GM21367 (cell line): ENCODE results near the gene CTBP2.
A peak's percentile ranks its signal among the peaks of the same experiment; 100 is the strongest.
"Not testable (repeated sequence)": the region's sequence is repeated elsewhere in the genome, so short reads cannot be mapped to it uniquely, and the experiment has no call there.

Source experiments
- ATAC-seq: cut with Tn5 transposase; IDR thresholded peaks from one replicate; pipeline ENCODE4 v1.9.1; 2021; ENCODE audit not compliant: unreplicated experiment

Gene CTBP2

DNA sequence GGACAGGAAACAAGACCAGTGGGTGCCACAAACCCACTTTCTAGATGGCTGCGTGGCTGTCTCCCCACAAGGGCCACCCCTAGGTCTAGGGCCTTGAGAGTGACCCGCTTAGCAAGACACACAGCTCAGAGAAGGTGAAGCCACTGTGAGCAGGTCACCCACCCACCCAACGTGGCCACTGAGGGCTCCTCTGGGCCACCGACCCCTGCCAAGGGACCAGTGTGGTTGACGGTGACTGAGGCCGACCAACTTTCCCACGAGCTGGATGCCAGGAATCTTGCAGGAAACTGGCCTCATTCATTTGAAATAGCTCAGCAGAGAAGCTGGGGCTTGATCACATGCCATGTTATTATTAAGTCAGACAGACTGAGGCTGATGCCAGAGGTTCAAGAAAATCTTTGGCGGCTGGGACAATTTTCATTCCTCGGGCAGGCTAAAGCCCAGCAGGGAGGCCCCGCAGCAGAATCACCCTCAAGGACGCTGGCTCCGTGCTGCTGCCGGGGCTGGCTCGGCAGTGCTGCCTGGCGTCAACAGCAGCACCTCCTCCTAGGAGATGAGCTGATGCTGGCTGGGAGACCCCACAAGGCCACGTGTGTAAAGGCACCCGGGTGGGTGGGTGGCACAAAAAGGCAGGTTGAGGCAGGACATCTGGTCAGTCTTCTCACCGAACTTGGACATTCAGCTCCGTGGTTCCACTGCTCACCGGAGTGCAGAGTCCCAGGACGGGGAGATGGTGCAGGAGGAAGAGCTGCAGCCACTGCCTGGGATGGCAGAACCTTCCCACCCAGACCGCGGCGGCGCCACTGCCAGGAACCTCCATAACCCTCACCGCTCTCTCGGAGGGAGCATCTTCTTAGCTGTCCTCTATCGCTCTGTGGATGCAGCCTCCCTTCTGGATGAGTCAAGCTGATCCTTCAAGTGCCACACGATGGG is 160.7 kb downstream of the CTBP2 start:
- ATAC-seq: no peak

DNA sequence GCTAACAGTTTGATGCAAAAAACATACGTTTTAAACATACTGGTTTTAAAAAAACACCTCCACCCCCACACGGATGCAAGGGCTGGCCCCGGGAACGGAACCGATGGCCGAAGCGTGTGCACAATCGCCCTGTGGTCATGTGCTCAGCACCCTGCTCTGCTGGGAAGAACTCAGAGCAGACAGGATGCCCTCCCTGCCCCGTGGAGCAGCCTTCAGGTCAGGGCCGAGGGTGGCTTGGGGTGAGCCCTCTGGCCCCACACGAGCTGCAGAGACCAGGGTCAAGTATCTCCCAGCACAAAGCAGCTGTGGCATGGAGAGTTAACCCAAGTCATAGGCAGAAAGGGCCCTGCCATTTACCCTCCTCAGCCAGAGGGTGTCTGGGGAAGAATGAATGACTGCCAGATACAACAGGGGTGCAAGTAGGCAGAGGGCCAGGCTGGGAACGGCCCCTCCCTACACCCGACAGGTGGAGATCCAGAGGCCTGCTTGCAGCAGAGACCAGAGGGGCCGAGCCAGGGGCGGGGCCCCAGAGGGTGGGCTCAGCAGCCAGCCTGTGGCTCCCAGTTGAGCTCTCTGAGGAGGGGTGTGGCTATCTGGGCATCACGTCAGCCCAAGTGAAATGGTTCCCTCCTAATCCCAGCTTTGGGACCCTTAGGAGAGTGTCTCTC is 161.6 kb downstream of the CTBP2 start:
- ATAC-seq: no peak

DNA sequence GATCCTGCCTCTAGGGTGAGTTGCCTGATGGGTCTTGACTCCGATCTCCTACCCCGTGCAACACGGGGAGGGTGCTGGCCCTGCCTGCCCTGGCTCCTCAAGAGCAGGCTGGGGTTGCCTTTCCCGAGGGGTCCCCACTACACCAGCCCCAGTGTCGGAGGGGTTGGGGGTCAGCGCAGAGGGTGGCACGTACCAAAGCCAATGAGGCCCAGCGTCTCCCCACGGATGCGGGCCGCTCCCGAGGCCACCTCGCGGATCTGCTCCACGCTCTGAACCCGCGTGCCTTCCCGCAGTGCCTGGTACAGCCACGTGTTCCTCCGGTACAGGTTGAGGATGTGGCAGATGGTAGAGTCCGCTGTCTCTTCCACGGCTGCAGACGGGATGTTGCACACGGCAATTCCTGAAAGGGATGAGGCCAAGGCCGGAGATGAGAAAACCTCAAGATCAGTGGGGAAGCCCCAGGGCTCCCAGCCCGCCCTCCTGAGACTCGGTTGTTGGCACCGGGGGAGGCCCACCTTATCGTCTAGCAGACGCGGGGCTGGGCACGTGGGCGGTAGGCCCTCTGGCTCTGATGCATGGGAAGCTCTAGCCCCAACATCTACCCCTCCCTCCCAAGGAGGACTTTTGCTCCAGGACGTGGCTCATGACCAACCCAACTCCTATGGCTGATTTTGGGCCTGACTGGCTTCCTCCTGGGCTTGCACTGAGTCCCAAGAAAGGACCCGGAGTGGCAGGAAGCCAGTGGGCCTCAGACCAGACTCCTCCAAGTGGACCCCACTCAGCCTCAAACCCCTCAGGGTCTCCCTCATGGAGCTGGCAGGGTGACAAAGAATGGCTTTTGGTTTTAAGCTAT is 162.4 kb downstream of the CTBP2 start:
- ATAC-seq: no peak

DNA sequence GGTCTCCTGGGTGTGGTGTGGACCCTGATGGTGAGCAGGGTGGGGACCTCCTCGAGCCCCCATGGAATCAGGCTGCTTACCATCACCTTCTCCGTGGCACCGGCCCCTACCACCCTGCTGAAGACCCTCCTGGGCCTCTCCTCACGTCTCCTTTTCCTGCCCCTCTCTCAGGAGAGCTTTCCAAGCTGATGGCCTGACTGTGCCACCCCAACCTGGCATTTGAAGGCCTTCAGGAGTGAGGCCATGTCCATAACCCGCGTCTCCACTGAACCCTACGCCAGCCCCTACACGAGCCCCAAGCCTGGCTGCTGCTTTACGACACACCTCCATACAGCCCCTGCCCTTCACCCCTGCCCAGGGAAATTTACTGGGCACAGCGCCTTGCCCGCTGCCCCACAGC is 163.1 kb downstream of the CTBP2 start:
- no peak for ATAC-seq

DNA sequence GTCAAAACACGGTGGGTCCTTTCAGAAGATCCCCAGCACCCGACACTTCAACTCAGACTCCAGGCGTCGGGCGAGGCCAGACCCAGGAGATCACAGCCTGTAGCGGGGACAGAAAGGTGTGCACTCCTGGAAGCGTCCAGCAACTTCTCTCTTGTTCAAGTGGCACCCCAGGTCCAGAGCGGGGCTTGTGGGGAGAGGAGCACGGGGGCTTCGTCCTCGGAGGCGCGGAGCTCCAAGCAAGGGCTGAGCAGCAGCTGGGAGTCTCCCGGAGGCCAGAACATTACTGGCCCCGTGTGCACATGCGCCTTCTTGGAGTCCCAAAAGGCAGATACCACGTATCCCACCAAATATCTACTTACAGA is 163.5 kb downstream of the CTBP2 start:
- no peak for ATAC-seq

DNA sequence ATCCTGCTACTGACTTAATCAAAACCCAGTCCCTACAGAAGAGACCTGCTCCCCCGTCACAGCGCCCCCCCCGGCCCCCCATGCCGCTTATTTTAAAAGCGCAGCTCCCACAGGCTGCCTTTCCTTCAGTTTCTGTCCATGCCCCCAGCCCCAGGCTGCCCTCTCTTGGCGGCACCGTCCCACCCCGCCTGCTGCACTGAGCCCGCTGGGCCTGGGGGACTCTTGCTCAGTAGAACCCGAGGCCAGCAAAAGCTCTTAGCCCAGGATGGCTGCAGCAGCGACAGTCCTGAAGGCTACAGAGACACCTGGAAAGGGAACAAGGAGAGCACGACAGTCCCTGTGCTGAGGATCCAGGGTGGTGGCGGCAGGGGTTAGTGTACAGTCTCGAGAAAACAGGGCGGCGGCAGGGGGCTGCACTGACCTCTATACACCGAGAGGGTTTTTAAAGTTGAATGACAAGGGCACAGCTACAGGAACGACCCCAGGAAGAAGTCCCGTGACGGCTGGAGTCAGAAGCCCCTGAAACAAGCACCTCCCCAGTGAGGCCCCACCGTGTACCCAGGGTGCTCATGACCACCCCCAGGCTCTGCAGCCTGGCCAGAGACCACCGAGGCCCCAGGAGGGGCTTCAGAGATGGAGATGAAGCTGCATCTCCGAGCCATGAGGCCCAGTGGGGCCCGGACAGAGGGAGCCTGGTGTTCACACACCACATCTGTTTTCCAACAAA is 164.1 kb downstream of the CTBP2 start:
- no peak for ATAC-seq

DNA sequence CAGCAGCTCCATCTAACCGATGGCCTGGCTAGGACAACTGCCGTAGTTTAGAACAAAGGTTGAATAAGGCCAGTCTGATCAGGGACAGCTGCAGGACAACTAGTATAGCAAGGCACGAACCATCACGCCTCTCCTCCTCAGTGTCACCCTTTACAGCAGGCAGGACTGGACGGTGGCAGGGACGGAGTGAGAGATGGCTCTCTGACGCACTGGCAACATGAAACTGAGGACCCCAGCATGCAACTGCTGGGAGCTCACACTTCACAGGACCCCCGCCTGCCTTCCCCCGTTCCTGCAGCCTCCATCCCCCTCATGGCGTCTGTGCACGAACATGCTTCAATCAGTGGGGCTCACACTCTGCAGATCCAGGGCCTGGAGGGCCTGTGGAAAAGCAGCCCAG is 164.8 kb downstream of the CTBP2 start:
- ATAC-seq: no peak

DNA sequence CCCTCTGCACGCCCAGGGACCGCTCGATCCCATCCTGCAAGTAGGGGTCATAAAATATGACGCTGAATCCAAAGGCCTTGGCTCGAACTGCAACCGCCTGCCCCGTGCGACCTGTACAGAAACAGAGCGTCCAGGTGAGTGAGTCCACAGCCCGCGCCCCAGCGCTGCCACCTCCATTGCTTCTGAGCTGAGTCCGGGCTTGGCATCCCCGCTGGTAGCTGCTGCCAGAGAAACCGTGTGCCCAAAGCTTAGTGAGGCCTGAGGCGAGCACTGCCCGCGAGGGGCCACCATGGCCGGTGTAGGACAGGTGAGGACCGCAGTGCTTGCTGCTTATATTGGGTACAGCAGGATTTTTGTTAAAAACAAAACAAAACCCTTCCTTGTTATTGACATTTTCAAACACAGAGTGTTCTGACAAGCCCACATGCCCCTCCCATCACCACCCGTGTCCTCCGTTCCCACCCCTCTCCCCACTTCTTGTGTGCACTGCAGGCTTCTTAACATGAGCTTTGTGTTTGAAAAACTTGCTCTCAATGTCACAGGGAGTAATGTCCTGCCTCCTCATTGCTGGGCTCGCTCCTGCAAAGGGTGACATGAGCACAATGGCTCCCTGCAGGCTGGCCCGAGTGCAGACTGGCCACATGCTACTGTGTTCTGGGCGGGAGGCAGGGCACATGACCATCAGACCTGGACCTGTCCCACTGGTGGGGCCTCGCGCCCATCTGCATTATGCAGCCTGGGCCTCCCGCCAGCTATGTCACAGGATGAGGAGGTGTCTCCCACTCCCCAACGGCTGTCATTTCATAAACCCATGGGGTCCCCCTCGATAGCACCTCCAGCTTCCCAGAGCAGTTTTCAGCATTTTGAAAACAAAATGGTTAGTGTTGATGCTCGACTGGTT is 165.5 kb downstream of the CTBP2 start:
- no peak for ATAC-seq

DNA sequence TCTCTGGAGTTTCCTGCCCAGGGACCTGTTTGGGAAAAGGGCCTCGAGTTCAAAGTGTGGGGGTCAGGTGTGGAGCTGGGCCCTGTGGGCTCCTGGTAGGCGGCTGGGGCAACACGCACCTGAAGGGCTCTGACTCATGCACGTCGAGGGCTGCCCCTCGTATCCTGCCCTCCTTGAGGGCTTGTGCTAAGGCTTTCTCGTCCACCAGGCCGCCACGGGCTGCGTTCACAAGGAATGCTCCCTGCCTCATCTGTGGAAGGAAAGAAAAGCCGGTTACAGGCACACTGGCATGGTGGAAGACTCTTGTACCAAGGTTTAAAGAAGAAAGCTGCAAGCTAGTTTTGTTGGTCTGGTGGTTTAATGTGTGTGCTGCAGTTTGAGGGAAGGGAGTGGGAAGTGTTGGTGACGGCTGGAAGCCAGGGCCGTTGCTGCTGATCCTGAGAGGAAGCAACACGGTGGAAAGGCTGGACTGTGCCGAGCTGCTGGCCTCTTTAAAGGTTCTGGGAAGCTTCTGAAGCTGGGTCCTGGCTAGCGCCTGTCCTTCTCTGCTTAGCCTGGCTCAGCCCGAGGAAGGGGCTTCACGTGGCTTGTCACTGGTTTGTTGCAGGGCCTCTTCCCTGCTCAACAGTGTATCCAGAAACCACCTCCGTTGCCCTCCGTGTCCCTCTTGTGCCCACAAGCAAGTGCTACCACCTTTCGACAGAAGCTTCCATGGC is 166.5 kb downstream of the CTBP2 start:
- ATAC-seq: no peak

DNA sequence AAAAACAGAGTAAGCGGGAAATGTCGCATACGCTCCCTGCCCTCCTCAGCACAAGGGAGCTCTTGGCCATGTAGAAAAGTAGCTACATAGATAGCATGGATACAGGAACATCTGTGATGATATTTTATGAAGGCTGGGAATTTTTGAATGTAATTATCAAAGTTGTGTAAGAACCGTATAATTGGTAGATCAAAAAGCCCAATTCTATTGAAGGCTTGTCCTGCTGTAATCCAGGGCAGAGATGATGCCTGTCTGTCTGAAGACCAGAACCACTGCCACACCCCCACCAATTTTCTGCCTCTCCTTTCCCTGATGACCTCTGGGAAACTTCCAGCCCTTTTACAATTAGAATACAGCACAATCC is 167.0 kb downstream of the CTBP2 start:
- no peak for ATAC-seq

DNA sequence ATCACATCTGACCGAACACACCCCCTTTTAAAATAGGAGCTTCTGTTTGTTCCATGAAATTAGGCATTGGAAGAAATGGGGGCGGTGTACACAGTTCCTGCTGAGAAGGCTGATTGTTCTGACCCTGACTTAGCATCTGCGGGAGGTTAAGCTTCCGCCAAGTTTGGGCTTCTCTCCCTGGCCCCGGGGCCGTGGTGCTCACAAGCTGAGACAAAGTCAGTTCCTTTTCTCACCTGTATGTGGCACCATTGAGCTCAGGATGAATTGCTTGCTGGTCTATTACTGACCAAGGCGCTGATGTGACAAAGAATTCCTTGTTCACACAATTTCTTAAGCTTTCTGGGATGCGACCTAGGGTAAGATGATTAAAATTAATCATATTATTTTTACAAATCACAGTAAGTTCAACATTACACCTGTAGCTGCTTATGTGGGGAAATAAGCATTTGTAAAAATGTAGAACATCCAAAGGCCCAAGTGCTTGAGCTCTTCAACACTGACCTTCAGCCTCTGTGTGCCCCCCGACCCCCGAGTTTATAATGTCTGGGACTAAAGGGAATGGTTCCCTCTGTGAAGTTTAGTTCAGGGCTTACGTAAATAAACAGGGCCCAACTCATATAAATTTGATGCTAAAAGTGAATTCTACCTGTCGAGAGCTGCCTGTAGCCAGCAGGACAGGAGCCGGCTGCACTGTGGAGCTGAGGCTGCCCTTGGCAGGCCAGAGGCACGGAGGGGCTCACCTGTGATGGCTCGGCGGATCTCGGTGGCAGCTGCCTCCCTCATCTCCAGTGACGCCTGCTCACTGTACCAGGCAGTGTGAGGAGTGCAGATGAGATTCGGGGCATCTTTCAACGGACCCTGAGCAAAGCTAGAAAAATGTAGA is 167.7 kb downstream of the CTBP2 start:
- peak; percentile 73 for ATAC-seq

DNA sequence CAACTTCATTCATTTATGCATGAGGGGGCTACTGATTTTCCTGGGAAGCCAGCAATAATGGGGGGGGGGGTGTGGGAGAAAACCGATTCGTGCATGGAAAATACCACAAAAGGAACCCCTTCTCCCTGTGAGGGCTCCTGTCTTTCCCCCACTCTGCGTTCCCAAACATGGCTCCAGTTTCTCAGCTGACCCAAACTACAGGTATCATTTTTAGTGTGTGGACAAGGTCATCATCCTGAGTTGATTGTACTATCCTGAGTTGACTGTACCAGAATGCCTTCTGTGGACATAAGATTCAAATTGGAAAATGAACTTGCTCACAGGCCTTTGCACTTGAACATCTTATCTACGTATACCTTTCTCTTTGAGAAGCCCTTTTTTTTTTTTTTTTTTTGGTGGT is 168.5 kb downstream of the CTBP2 start:
- no peak for ATAC-seq

DNA sequence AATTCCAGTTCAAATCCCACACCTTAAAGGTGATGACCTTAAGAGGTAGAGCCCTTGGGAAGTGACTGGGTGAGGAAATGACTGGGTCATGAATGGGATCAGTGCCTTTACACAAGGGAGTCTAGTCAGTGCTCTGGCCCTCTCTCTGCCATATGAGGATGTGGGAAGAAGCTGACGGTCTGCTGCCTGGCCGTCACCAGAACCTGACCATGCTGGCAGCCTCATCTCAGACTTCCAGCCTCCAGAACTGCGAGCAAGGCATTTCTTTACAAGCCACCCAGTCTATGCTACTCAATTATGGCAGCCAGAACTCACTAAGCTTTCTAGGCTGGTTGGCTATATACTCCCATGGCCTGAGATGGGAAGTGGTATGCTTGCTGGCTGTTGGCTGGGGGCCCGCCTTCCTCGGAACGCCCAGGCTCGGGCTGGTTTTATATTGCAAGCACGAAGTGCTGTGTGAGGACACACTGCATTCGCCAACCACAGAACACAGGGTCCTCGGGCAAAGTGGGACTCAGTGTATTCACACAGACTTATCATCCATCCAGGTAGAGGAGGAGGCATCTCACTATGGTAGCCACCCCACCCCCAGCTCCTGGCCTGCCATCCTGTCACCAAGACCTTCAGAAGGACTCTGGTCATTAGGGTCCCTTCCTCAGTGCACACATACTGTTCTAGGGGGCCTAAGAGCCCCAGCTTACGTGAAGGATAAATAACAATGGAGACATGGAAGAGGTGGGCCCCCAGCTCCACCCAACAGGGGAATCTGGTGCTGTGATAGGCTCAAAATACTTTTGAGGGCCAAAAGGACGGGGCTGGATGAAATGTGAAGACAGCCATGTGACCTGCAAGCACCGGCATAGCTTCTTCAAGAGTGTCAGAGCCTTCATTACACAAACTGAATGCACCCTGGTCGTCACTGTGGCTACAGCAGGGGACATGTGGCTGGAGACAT is 169.4 kb downstream of the CTBP2 start:
- ATAC-seq: no peak

DNA sequence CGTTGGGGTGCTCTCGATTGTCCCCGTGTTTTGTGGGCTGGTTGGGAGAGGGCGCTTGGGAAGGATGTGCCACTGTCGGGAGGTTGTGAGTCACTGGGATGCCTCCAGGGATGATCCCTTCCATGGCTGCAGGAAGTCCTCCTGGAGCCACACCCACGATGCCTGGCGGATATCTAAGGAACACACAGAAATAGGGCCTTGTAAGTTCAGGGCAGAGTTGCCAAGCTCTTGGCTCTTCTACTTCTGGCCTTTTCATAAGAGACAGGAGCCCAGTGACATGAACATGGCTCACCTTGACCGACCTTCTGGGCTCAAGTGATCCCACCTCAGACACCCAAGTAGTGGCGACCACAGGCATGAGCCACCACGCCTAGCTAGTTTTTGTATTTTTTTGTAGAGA is 170.8 kb downstream of the CTBP2 start:
- no peak for ATAC-seq

DNA sequence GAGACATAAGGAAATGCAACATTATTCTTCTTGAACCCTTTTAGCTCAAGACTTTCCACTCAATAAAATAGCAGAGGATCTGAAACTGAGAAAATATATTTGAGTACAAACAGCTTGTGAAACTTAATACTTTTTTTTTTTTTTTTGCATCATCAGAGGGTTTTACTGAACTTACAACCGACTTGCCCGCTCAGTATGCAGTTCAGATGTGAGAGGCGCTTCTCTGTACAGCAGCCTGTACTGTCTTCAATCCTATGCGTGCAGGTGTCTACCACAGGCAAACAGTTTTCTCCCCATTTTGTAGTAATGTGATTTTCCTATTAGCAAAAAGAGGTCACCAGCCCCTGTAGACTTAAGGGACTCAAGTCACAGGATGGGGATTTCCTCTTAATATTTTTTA is 171.6 kb downstream of the CTBP2 start:
- not testable (repeated sequence) for ATAC-seq

DNA sequence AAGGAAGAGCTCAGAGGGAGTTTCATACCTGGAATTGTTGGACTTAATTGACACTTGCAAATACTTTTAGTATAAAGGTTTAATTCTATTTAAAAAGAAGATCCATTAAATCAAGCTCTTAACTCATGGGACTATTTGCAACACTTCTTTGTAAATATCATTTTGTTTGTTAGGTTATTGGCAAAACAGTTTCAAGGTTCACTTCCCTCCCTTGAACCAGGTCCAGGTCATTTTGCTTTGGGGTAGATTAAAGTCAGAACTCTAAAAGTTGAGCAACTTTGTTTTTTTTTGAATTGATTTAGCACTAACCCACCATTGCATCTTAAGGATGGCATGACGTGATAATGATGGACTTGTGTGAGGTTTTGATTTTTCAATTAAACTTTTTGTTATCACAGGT is 172.6 kb downstream of the CTBP2 start:
- no peak for ATAC-seq

DNA sequence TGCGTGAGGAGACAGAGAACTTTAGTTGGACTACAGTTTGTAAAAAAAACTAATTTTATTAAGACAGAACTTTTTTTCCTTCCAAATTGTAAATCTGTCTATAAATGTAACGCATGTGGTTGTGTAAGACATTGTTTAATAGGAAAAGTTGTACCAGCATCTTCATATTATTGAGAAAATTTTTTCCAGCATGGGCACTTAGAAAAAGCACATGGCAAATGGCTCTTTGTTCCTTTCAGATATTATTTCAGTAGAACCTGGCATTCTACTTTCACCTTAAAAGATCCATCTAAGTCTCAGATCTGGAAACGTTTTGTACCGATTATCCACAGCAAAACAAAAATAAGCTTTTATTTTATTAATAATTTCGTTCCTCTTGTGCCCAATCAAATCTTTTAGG is 175.2 kb downstream of the CTBP2 start:
- ATAC-seq: no peak
